GM23248 (cell line): Measurements from ENCODE around the gene ZNF653. TPM values are rescaled to one million over a fixed set of nuclear protein-coding genes. Genes with fewer than 3 reads are reported as not detected.

Source experiments
- DNase-seq: peaks from one replicate; pipeline ENCODE4 v3.0.0-alpha.2; 2015
- H2AFZ ChIP-seq: fragments of 200-600 bp; sonication (generic); 2 replicates; pipeline ENCODE4 v1.6.1; 2016; ENCODE audit warnings: antibody characterized with exemption
- H3F3A ChIP-seq: fragments of 200-600 bp; sonication (generic); 2 replicates; pipeline ENCODE4 v1.6.1; 2016; ENCODE audit warnings: mild to moderate bottlenecking, antibody characterized with exemption, mixed run types; ENCODE audit not compliant: insufficient read depth
- H3K27ac ChIP-seq: fragments of 200-600 bp; sonication (generic); 2 replicates; pipeline ENCODE4 v1.5.1; 2016; ENCODE audit warnings: mild to moderate bottlenecking
- H3K27me3 ChIP-seq: fragments of 200-600 bp; sonication (generic); replicated peaks from 2 replicates; pipeline ENCODE4 v1.6.1; 2016; ENCODE audit warnings: mild to moderate bottlenecking; ENCODE audit not compliant: insufficient read depth
- H3K36me3 ChIP-seq: fragments of 200-600 bp; sonication (generic); 2 replicates; pipeline ENCODE4 v1.6.1; 2016; ENCODE audit warnings: low read depth, mild to moderate bottlenecking
- H3K4me1 ChIP-seq: fragments of 200-600 bp; sonication (generic); 2 replicates; pipeline ENCODE4 v1.6.1; 2016; ENCODE audit warnings: mild to moderate bottlenecking; ENCODE audit not compliant: insufficient read depth
- H3K4me2 ChIP-seq: fragments of 200-600 bp; sonication (generic); one replicate; pipeline ENCODE4 v1.6.1; 2016; ENCODE audit warnings: mild to moderate bottlenecking; ENCODE audit not compliant: unreplicated experiment
- H3K4me3 ChIP-seq: fragments of 200-600 bp; sonication (generic); 2 replicates; pipeline ENCODE4 v1.5.1; 2016; ENCODE audit warnings: mild to moderate bottlenecking
- H3K79me2 ChIP-seq: fragments of 200-600 bp; sonication (generic); 2 replicates; pipeline ENCODE4 v1.6.1; 2016; ENCODE audit warnings: mild to moderate bottlenecking; ENCODE audit not compliant: insufficient read depth
- H3K9ac ChIP-seq: fragments of 200-600 bp; sonication (generic); 2 replicates; pipeline ENCODE4 v1.6.1; 2016; ENCODE audit warnings: mild to moderate bottlenecking
- H3K9me2 ChIP-seq: fragments of 200-600 bp; sonication (generic); 2 replicates; pipeline ENCODE4 v1.6.1; 2016; ENCODE audit warnings: mixed run types, mild to moderate bottlenecking, moderate library complexity; ENCODE audit not compliant: insufficient read depth
- H3K9me3 ChIP-seq: fragments of 200-600 bp; sonication (generic); one replicate; pipeline ENCODE4 v1.6.1; 2017; ENCODE audit warnings: low read depth
- H4K20me1 ChIP-seq: fragments of 200-600 bp; sonication (generic); 2 replicates; pipeline ENCODE4 v1.6.0; 2016; ENCODE audit not compliant: insufficient read depth
- EZH2 ChIP-seq: fragments of 200-600 bp; sonication (generic); IDR thresholded peaks from 2 replicates; pipeline ENCODE4 v1.6.1; 2018; ENCODE audit warnings: antibody characterized with exemption, mild to moderate bottlenecking; ENCODE audit not compliant: insufficient read depth, poor library complexity, severe bottlenecking
- EZH2phosphoT487 ChIP-seq: fragments of 200-600 bp; sonication (generic); IDR thresholded peaks from 2 replicates; pipeline ENCODE4 v1.6.1; 2018; ENCODE audit warnings: antibody characterized with exemption, moderate library complexity, mild to moderate bottlenecking, low read depth; ENCODE audit not compliant: insufficient read depth
- WGBS, 2 experiments: methylation state at CpG; one replicate each; pipeline ENCODE4 v1.1.6; 2015 to 2017; ENCODE audit warnings: low lambda C conversion rate in 2 of 2, low coverage in 1 of 2; ENCODE audit errors: missing lambda C conversion rate in 2 of 2; 5-methylcytosine and 5-hydroxymethylcytosine counted together
- in situ Hi-C: fragments of 300-500 bp; cut with MboI; formaldehyde crosslinking; loops from 2 replicates; pipeline ENCODE4 v1.15.0; 2020
- polyA plus RNA-seq: library from polyadenylated mRNA; unstranded; fragments of >200 nt; fragmentation: Nextera tagmentation; extraction: Ambion mirVana; gene quantifications from 2 replicates; pipeline ENCODE4 v1.2.1, GENCODE V29; 2016
- total RNA-seq: library from RNA; depleted of rRNA; stranded (reverse); fragments of >200 nt; shearing (Covaris generic); gene quantifications from 2 replicates; pipeline ENCODE4 v1.2.3, GENCODE V29; 2014; rRNA removed

ZNF653 gene, protein sequence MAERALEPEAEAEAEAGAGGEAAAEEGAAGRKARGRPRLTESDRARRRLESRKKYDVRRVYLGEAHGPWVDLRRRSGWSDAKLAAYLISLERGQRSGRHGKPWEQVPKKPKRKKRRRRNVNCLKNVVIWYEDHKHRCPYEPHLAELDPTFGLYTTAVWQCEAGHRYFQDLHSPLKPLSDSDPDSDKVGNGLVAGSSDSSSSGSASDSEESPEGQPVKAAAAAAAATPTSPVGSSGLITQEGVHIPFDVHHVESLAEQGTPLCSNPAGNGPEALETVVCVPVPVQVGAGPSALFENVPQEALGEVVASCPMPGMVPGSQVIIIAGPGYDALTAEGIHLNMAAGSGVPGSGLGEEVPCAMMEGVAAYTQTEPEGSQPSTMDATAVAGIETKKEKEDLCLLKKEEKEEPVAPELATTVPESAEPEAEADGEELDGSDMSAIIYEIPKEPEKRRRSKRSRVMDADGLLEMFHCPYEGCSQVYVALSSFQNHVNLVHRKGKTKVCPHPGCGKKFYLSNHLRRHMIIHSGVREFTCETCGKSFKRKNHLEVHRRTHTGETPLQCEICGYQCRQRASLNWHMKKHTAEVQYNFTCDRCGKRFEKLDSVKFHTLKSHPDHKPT
- total RNA-seq: 3.9 and 4.6 TPM in 2 replicates
- polyA plus RNA-seq: 1.4 and 2.2 TPM in 2 replicates

DNA sequence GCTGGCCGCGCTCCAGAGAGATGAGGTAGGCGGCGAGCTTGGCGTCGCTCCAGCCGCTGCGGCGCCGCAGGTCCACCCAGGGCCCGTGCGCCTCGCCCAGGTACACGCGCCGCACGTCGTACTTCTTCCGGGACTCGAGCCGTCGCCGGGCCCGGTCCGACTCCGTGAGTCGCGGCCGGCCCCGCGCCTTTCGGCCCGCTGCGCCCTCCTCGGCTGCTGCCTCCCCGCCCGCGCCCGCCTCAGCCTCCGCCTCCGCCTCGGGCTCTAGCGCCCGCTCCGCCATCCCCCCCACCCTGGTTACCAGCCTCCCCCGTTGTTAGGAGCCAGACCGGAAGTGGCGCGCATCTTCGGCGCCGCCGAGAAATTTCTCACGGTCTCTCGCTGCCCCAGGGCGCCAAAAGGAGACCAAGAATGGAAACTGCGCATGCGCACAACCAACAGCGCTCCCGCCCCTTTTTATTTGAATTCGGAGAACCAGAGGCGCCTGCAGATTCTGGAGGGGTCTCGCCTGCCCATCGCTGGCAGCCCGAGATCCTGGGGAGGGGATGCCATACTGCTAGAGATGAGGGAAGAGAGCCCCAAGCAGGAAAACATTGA lies at the start of gene ZNF653:
ZNF653 (minus strand) TSS at position 336 of the 597 bp plus-strand sequence; CDS start at position 283, 53 bp downstream.
- no peaks in the 10 kb centered on the region for H3K36me3 ChIP-seq
- no peaks in the 10 kb centered on the region for H4K20me1 ChIP-seq
- peak within 1 kb of the TSS; percentile 88 for H3K9ac ChIP-seq
- peak; percentile 97 for DNase-seq
- H3K27ac ChIP-seq: peak within 1 kb of the TSS; percentile 68
- H3K4me1 ChIP-seq: 0 out of 2 replicates have a peak, but pooled peaks cover 4% of the 10 kb centered on the region
- 0 to 2% methylated on average over 37 to 45 of the region's 65 CpGs for WGBS, 2 experiments
- H2AFZ ChIP-seq: peak within 1 kb of the TSS; percentile 84
- no peaks in the 10 kb centered on the region; the same call in 1 of the 2 replicates for H3K79me2 ChIP-seq
- peak within 1 kb of the TSS; percentile 73 for H3K4me3 ChIP-seq
- H3K9me2 ChIP-seq: no peaks in the 10 kb centered on the region
- no peaks in the 10 kb centered on the region for H3K9me3 ChIP-seq
- H3K4me2 ChIP-seq: peak within 1 kb of the TSS; percentile 83
- TF ChIP-seq EZH2 (no peak), EZH2phosphoT487 (no peak)
- no peaks in the 10 kb centered on the region for H3F3A ChIP-seq
- H3K27me3 ChIP-seq: no peaks in the 10 kb centered on the region
- in situ Hi-C loops: no loop called here

DNA sequence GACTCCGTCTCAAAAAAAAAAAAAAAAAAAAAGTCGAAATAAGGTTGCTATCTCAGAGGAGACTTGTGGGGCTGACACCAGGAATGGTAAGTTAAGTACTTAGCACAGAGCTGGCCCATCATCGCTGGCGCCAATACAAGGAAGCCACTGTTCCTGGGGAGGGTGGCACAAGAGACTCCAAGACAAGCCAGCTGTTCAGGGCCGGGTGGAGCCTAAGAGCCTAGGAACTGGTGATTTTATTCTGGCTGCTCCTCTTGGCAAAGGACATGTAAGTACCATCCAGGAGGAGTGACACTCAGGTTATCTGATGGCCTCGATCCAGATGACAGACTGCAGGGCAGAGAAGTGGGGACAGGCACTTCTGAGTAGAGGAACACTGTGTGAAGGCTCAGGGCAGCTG lies 49.6 kb upstream of the ZNF653 start:
- Histone ChIP-seq H3K9me3 (no peaks in the 10 kb centered on the region), H3K9me2 (no peaks in the 10 kb centered on the region), H3K27ac (no peak overlapping the region), H3K79me2 (peaks cover 47% of the 10 kb centered on the region), H3K36me3 (no peaks in the 10 kb centered on the region), H3K9ac (no peak overlapping the region), H3F3A (peaks cover under 1% of the 10 kb centered on the region; the same call in 1 of the 2 replicates), H2AFZ (no peak overlapping the region), H3K27me3 (no peaks in the 10 kb centered on the region), H3K4me3 (no peak overlapping the region), H4K20me1 (no peaks in the 10 kb centered on the region), H3K4me2 (no peak overlapping the region), H3K4me1 (peaks cover 5% of the 10 kb centered on the region)
- in situ Hi-C loops: no loop called here
- DNase-seq: no peak
- TF ChIP-seq EZH2 (no peak), EZH2phosphoT487 (no peak)
- WGBS, 2 experiments: 78 to 86% methylated on average over 5 to 6 of the region's 6 CpGs

DNA sequence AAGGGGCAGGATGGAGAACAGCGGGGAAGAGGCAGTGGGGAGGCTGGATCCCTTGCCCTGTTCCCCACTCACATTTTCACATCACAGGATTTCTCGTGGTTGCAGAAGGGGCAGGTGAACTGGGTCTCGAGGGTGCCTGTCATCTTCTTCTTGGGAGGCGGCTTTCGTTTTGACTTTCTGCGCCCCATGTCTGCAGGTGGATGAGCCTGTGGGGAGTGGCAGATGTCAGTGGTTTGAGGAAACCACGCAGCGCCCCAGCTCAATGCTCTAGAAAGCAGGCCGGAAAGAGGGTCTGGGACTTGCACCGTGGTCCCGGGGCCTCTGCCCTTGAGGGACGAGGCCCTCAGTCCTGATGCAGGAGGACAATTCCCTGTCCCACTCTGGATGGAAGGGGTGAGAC lies 48.5 kb upstream of the ZNF653 start:
- DNase-seq: no peak
- Histone ChIP-seq H3F3A (no peaks in the 10 kb centered on the region), H3K27ac (no peak overlapping the region), H3K4me2 (no peak overlapping the region), H3K4me1 (peaks cover 5% of the 10 kb centered on the region), H3K27me3 (no peaks in the 10 kb centered on the region), H3K4me3 (no peak overlapping the region), H3K9me3 (no peaks in the 10 kb centered on the region), H3K9me2 (no peaks in the 10 kb centered on the region), H2AFZ (no peak overlapping the region), H4K20me1 (no peaks in the 10 kb centered on the region), H3K79me2 (peaks cover 47% of the 10 kb centered on the region), H3K9ac (no peak overlapping the region), H3K36me3 (no peaks in the 10 kb centered on the region)
- 96% methylated on average over 11 to 12 of the region's 12 CpGs for WGBS, 2 experiments
- TF ChIP-seq EZH2phosphoT487 (no peak), EZH2 (no peak)
- in situ Hi-C loops: no loop called here

DNA sequence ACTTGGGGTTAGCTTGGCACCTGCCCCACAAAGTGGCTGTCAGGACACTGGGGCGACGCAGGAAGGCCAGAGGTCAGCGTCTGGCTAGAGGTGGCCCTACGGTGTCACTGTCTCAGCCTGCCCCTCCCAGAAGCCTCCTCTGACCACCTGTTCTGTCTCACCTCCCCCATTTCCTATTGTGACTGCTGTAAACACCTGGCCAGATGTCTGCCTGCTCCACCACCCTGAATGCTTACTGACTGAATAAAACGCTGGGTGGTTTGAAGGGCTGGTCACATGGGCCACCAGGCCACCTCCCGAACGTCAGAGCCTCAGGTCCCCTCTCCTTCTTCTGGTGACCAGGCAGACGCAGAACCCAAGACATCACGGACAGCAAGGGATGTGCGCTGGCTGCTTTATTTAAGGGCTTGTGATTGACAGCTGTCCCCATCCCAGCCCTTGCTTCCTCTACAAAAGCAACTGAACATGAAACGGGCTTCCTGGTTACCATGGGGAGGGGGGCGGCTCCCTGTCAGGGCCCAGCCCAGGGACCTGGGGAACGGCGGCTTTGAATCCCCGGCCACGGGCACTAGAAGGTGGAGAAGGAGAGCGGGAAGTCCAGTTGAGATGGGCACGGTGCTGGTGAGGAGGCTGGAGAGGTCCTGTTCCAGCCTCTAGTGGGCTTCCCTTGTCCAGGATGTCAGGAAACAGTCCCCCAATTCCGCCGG lies 47.2 kb upstream of the ZNF653 start:
- Histone ChIP-seq H3K9ac (no peak overlapping the region), H3K9me2 (no peaks in the 10 kb centered on the region), H3K36me3 (no peaks in the 10 kb centered on the region), H3K27me3 (no peaks in the 10 kb centered on the region), H2AFZ (no peak overlapping the region), H3K4me2 (no peak overlapping the region), H4K20me1 (no peaks in the 10 kb centered on the region), H3K4me3 (no peak overlapping the region), H3K79me2 (peaks cover 35% of the 10 kb centered on the region), H3K4me1 (peaks cover 2% of the 10 kb centered on the region), H3K27ac (no peak overlapping the region), H3F3A (no peaks in the 10 kb centered on the region), H3K9me3 (no peaks in the 10 kb centered on the region)
- DNase-seq: no peak
- 84 to 91% methylated on average over 18 to 20 of the region's 20 CpGs for WGBS, 2 experiments
- TF ChIP-seq EZH2phosphoT487: no peak
- no peak for TF ChIP-seq EZH2
- in situ Hi-C loops: no loop called here
